Superior temporal gyrus (tissue), 1 donor: ENCODE results near the gene RUNX2.
"Not testable (repeated sequence)": the region's sequence is repeated elsewhere in the genome, so short reads cannot be mapped to it uniquely, and the experiment has no call there.

Source experiments
- DNase-seq: peaks from one replicate; pipeline ENCODE4 v3.0.0-alpha.2; 2016; ENCODE audit errors: extremely low spot score

RUNX2 gene

GRCh38 chr6:45555981-45556771 lies 228.0 kb downstream of the RUNX2 start:
- DNase-seq, result peak; percentile 62

DNA sequence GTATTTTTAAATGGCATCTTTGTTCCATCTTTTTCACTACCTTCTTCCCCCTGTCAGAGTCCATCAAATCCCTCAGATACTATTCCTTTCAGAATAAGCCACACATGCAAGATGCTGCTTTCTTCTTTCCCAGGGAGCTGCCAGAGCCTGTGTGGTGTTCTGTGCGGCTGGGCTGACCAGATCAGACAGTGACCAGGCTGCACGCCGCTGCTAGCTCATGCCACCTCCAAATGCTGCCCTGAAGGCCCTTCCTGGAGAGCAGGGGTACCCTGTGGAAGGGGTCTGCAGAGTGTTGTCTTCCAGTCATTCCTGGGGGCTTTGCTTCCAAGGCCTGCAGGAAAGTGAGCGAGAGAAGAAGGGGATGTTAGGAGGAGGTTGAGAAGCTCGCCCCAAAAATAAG lies 228.7 kb downstream of the RUNX2 start:
- DNase-seq, result no peak

GRCh38 chr6:45557454-45557853 lies 229.3 kb downstream of the RUNX2 start:
- DNase-seq, result no peak

GRCh38 chr6:45558858-45559257 lies 230.7 kb downstream of the RUNX2 start:
- no peak for DNase-seq

DNA sequence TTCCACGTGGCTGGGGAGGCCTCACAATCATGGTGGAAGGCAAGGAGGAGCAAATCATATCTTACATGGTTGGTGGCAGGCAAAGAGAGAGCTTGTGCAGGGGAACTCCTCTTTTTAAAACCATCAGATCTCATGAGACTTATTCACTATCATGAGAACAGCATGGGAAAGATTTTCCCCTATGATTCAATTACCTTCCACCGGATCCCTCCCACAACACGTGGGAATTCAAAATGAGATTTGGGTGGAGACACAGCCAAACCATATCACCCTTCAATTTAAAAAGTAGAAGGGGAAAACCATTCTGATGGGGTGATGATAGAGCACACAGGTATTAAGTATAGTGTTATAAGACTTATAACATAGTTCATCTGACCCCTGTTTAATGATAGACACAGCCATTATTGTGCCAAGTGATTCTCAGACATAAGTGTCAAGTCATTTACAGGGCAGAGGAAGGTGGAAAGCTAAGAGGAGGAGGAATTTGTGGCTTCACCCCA lies 232.2 kb downstream of the RUNX2 start:
- DNase-seq, result not testable (repeated sequence)

DNA sequence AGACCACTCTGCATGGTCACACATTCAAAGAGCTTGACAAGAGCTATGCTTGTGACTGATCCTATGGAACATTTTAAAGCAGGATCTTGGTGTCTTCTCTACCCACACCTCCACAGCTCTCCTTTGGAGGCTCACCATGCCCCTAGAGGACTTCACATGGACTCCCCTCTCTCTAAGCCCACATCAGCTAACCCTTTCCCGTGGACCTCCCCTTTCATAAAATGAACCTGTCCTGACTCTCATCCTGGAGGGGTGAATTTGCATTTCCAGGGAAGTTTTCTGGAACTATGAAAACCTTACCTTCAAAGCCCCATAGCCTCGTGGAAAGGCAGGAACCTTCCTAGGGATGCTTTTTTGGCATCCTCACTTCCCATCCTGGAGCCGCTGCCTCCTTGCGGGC lies 234.0 kb downstream of the RUNX2 start:
- DNase-seq, result no peak

DNA sequence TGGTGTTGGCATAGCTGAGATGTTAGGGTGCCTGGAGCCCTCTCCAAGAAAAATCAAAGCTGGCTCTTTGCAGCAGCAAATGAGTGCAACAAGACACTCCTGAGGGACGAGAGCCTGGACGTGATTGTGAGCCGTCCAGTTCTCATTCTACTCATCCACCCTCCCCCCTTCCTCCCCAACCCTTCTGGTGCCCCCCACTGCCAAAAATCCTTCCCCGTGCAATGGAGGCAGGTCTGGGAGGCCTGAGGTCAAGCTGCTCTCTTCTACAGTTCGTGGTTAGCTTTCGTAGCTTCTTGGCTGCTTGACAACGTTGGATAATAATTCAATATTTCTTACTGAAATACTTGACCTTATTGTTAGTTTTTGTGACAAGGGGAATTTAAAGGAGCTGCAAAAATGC lies 234.9 kb downstream of the RUNX2 start:
- no peak for DNase-seq

DNA sequence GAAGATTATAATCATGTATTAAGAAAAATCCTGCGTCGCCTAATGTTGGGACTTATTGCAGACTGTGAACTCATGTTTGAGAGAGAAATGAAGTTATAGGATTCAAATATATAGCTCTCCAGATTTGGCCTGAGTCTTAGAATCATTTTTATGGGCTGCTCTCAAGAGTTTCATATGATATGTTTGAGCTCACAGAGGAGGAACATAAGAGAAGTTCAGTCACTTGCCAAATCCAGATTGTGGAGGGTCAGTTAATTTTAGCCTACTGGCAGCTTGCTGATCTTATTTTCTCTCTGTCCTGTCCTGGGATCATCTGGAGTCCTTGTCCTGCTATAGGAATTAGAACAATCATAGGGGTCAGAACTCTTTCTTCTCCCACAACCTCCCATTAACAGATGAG lies 235.7 kb downstream of the RUNX2 start:
- DNase-seq, result no peak

DNA sequence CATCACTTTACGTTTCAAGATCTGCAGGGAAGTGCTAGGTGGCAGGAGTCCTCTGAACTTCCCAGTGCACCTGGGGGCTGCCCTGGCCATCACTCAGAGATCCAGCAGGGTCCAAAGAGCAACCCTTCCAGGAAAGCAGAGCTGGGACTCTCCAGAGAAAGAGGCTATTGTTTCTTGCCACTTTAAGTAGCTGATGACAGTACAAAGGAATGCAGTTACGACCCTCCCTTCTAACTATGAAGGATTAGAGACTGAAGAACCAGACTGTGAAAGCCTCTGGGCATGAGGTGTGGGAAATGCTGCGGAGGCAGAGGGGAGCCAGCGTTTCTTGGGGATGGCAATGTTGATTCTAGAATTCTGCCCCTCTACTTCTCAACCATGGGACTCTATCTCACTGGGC lies 238.8 kb downstream of the RUNX2 start:
- DNase-seq, result no peak

DNA sequence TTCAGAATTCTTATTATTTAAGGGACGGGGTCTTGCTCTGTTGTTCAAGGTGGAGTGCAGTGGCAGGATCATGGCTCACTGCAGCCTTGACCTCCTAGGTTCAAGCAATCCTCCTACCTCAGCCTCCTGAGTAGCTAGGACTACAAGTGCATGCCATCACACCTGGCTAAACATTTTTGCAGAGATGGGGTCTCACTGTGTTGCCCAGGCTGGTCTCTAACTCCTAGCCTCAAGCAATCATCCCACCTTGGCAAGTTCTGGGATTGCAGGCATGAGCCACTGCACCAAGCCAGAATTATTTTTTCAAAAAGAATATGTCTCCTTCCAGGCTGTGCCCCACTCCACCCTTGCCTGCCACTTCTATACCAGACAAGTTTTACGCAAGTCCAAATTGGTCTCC lies 239.7 kb downstream of the RUNX2 start:
- no peak for DNase-seq

DNA sequence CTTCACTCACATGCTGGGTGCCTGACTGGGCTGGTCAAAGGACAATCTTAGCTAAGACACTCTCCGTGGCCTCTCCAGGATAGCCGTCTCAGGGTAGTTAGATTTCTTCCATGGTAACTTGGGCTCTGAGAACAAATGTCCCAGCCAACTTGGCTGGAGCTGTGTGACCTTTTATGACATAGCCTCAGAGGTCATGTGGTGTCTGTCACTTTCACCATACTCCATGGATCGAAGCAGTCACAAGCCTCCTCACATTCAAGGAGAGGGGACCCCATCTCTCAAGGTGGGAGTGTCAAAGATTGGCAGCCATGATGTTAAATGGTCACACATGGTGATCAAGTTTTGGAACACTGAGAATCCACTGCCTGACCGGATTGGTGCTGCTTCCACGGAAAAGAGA lies 240.5 kb downstream of the RUNX2 start:
- DNase-seq, result no peak

DNA sequence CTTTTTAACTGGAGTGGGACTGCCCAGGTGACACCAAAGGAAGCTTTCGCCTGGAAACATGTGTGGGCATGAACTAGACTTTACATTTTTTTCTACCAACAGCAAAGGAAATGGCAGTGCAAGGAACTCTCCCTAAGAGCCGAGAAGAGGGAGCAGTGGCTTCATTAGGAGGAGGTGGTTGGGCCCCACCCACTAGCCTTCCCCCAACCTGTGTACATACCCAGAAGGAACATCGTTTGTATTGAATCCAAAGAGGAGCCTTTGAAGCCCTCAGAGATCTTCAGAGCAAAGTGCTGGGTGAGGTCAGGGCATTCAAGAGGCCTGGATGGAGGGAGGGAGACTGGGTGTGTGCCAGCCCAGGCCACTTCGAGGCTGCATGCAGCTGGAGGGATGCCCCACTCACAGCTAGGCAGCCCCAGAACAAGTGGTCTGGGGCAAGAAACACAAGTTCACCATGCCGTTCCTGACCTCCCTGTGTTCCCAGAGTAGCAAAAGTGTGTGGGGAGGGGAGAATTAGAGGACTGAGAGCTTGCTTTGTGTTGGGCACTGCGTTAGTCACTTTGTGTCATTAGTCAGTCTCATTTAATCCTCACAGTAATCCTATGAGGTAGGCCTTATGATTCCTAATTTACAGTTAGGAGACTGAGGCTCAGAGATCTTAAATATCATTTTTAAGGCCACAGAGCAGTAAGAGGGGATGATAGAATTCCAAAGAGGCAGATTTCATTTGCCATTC lies 241.2 kb downstream of the RUNX2 start:
- peak; percentile 24 for DNase-seq

DNA sequence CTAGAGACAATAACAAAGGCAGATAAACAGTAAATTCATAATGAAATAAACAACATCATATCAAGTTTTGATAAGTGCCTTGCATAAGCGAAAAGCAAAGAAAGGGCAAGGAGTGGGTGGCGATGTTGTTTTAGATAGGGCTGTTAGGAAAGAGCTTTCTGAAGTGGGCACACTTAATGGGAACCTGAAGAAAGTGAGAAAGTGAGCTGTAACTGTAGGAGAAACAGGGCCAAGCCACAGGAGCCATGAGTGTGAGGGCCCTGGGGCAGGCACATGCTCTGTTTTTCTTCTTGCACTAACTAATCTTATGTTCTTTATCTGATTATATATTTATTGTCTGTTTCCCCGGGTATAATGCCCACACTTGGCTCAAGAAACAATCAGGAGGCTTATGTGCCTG lies 243.0 kb downstream of the RUNX2 start:
- no peak for DNase-seq

DNA sequence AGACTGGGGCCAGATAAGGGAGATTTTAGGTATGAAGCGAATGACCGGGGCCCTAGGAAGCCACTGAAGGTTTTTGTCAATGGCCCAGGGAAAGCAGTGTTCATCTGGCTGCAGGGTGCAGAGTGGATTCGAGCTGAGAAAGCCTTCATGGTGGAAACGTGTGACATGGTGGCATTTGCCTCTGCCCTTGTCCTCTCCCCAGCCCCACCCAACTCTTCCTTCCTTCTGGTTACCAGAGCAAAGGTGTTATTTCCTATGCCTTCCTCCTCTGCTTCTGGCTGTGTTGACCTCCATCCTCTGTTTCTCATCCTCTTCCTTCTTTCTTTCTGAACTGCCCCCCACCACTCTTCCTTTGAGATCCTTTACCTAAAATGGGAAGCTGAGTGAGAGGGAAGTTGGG lies 244.7 kb downstream of the RUNX2 start:
- no peak for DNase-seq

- no peak for DNase-seq
These were observed 245.9 kb downstream of the RUNX2 start for GRCh38 chr6:45574014-45574461.

DNA sequence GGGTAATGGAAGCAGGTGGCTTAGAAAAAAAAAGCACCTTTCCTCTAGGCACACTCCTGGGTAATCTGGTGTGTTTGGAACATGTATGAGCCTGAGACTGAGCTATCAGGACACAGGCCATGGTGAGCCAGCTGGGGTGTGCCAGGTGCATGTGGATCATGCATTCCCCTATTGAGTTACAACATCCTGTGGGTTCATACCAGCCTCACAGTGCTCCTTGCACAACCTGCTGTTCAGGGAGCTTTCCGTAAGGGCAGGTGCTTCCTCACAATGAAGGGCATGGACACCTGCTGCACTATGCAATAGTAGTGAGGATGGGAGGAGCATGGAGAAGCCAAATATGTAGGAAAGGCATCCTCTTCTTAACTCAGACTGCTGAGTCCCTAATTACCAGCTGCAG lies 246.8 kb downstream of the RUNX2 start:
- no peak for DNase-seq

- peak; percentile 35 for DNase-seq
These were observed 248.8 kb downstream of the RUNX2 start for GRCh38 chr6:45576648-45577624.

DNA sequence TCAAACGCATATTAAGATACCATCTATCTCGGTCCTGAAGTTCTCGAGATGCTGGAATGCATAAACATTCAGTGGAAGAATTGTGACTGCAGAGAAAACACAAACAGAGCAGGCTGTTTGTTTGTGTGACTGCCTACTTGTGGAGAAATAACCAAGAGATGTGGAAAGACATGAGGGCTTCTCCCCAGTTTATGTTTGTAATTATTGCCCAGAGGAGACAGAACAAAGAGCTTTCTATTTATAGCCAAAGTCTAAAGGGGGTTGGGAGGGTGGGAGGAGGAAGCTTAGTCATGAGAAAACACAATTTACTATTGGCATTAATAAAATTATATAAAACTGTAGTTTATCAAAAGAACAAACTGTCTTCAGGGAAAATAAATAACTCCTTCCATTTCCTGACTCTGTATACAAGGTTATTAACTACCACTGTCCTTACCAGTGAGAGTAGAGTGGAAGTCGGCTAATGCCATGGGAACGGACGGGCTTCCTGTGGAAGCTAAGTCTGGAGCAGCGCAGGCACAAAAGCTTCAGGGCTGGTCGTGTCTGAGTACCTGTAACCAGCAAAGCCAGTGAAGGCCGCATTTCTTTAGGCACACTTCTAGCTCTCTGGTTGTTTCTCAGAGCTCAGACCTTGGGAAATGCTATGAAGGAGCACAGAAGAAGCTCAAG lies 249.8 kb downstream of the RUNX2 start:
- peak; percentile 20 for DNase-seq

DNA sequence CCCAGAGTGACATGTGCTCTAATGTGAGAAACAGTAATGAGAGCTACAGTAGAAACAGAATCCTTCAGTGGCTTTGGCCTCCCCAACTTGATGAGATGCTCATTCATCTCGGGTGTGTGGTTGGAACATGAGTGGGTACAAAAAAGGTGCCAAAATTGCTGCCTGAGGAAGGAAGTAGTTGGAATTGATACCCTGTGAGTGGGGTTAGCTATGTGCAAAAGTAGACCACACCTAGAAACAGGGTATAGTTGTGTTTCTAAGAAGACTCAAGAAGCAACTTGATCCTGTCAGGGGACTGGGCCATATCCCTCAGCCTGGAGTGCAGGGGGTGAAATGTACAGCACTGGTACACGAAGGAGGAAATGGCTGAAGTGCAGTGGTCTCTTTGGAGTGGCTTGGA lies 256.0 kb downstream of the RUNX2 start:
- DNase-seq, result no peak

- no peak for DNase-seq
These were observed 258.4 kb downstream of the RUNX2 start for GRCh38 chr6:45586216-45587171.
